Measurements from ENCODE around the gene MINDY1. TPM values are rescaled to one million over a fixed set of nuclear protein-coding genes. Genes with fewer than 3 reads are reported as not detected.

Gene MINDY1
- polyA plus RNA-seq, 1 experiment, result 12.8 TPM

DNA sequence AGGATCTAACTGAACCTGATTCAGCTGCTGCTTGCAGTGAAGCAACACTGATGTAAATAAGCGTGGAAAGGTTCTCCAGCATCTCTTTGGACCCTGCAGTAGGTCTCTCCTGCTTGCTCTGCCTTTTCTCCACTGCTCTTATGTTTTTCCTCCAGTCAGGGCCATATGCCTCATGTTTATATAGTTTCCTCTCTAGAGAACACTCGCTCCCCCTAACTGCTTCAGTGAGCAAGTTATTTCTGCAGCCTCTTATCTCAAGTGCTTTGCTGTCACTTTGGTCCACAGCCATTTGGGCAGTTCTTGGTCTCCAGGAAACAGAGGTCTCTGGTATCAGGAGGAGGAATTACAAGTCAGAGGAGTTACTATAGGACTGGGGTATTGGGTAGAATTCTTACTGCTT, 6.8 kb upstream of the MINDY1 start:
- POLR2A ChIA-PET, result no interaction called here
- no peak for DNase-seq (ENCODE audit: low read depth, low spot score)
- CTCF ChIA-PET, result interaction anchor here (1.3 kb wide), 1 partner anchor 34 kb away, joined by 3 read pairs; the partner anchor contains the start of gene C1orf56
- Histone ChIP-seq H3K4me3 (ENCODE audit: low read depth, low read length) (no peak overlapping the region), H3K9me3 (ENCODE audit: control insufficient read depth, insufficient read depth, low read length) (no peaks in the 10 kb centered on the region), H3K27ac (ENCODE audit: low read depth, low read length) (no peak overlapping the region), H3K27me3 (ENCODE audit: control insufficient read depth, insufficient read depth, low read length) (no peaks in the 10 kb centered on the region)
- TF ChIP-seq, protein P1, sequence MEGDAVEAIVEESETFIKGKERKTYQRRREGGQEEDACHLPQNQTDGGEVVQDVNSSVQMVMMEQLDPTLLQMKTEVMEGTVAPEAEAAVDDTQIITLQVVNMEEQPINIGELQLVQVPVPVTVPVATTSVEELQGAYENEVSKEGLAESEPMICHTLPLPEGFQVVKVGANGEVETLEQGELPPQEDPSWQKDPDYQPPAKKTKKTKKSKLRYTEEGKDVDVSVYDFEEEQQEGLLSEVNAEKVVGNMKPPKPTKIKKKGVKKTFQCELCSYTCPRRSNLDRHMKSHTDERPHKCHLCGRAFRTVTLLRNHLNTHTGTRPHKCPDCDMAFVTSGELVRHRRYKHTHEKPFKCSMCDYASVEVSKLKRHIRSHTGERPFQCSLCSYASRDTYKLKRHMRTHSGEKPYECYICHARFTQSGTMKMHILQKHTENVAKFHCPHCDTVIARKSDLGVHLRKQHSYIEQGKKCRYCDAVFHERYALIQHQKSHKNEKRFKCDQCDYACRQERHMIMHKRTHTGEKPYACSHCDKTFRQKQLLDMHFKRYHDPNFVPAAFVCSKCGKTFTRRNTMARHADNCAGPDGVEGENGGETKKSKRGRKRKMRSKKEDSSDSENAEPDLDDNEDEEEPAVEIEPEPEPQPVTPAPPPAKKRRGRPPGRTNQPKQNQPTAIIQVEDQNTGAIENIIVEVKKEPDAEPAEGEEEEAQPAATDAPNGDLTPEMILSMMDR (IDR thresholded peaks at IDR 0.05; ENCODE audit: low read depth, low read length), result peak; percentile 21; the same call in 1 of the 2 replicates

DNA sequence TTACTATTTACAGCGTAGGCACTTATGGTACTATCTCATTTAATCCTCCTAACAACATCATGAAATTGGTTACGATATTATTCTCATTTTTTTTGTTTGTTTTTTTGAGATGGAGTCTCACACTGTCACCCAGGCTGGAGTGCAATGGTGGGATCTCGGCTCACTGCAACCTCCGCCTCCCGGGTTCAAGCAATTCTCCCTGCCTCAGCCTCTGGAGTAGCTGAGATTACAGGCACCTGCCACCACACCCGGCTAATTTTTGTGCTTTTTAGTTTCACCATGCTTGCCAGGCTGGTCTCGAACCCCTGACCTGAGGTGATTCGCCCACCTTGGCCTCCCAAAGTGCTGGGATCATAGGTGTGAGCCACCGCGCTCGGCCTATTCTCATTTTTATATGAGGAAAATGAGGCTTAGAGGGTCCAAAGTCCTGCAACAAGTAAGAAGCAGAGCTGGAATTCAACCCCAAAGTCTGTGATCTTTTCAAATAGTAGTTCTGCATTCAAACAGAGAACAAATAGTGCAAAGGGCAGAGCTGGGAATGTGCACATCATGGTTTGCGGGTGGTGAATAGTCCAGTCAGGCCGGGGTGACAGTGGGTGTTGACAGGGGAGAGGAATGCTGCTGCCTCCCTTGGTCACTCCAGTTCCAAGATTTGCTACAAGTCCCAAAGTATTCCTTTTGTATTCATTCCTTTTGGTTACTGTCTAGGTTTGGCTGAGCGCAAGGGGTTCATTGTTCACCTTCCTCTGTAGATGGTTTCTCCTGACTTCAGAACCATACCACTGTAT, 6.2 kb upstream of the MINDY1 start:
- no peak for DNase-seq (ENCODE audit: low read depth, low spot score)
- no peak overlapping the region for H3K27ac ChIP-seq (ENCODE audit: low read depth, low read length)
- no peaks in the 10 kb centered on the region for H3K27me3 ChIP-seq (ENCODE audit: control insufficient read depth, insufficient read depth, low read length)
- ChIA-PET CTCF (interaction anchor here (1.3 to 2.0 kb wide), 2 partner anchors 12 to 35 kb away, joined by 3 to 10 read pairs; partner anchors contain the start of gene C1orf56), POLR2A (interaction anchor here (0.6 kb wide), 1 partner anchor 629 kb away, joined by 3 read pairs; no protein-coding TSS in a partner anchor)
- TF ChIP-seq, protein P1 (IDR thresholded peaks at IDR 0.05; ENCODE audit: low read depth, low read length), result no peak
- H3K9me3 ChIP-seq (ENCODE audit: control insufficient read depth, insufficient read depth, low read length), result no peaks in the 10 kb centered on the region
- no peak overlapping the region for H3K4me3 ChIP-seq (ENCODE audit: low read depth, low read length)

DNA sequence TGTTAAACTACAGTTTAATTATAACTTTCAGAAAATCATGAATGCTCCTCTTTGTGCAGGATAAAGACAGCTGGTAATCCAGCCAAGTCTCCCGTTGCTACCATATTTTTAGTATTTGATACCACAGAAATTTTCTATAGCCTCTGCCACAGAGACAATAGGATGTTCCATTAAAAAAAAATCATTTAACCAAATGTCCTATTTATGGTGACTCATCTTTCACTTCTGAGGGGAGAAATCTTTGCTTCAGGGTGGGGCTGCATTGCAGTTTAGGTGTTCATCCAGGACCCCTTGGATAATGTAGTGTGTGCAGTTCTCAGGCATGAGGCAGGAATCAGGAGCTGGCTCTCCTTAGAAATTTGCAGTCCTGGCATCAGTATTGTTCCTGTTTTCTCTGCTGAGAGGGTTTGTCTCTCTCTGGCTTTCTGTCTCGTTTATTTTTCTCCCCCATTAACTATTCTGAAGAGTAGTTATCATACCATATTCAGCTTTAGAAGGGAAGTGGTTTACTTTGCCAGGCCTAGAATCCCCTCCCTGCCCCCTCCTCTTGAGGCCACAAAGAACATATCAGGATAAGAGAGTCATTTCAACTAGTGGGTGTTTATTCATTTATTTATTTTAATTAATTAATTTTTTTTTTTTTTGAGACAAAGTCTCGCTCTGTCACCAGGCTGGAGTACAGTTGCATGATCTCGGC, 4.6 kb upstream of the MINDY1 start:
- ChIA-PET CTCF (interaction anchor here (0.6 to 2.0 kb wide), 2 partner anchors 13 to 117 kb away, joined by 3 to 10 read pairs; no protein-coding TSS in a partner anchor), POLR2A (interaction anchor here (0.7 kb wide), 1 partner anchor 117 kb away, joined by 5 read pairs; no protein-coding TSS in a partner anchor)
- H3K4me3 ChIP-seq (ENCODE audit: low read depth, low read length), result no peak overlapping the region
- no peak overlapping the region for H3K27ac ChIP-seq (ENCODE audit: low read depth, low read length)
- TF ChIP-seq, protein P1 (IDR thresholded peaks at IDR 0.05; ENCODE audit: low read depth, low read length), result no peak
- no peaks in the 10 kb centered on the region for H3K9me3 ChIP-seq (ENCODE audit: control insufficient read depth, insufficient read depth, low read length)
- no peak for DNase-seq (ENCODE audit: low read depth, low spot score)
- H3K27me3 ChIP-seq (ENCODE audit: control insufficient read depth, insufficient read depth, low read length), result no peaks in the 10 kb centered on the region

DNA sequence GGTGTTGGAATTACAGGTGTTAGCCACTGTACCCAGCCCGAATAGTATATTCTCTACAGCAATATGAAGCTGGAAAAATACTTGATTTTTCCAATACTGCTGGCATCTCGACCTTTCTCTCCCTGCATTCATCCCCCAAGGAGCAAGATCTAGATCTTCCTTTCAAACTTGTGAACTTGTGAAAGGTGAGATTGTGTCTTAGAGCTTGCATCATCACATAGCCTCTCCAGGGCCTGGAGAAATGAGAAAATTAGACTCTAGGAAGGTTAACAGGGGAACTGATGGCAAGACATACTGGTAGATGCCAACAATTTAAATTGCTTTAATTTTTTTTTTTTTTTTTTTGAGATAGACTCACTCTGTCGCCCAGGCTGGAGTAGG, 3.6 kb upstream of the MINDY1 start:
- ChIA-PET CTCF (no interaction called here), POLR2A (no interaction called here)
- Histone ChIP-seq H3K27me3 (ENCODE audit: control insufficient read depth, insufficient read depth, low read length) (no peaks in the 10 kb centered on the region), H3K9me3 (ENCODE audit: control insufficient read depth, insufficient read depth, low read length) (no peaks in the 10 kb centered on the region), H3K4me3 (ENCODE audit: low read depth, low read length) (no peak overlapping the region), H3K27ac (ENCODE audit: low read depth, low read length) (no peak overlapping the region)
- TF ChIP-seq, protein P1 (IDR thresholded peaks at IDR 0.05; ENCODE audit: low read depth, low read length), result no peak
- DNase-seq (ENCODE audit: low read depth, low spot score), result no peak
